ENCODE measurements around the gene GOSR1.
"Not testable (repeated sequence)": the region's sequence is repeated elsewhere in the genome, so short reads cannot be mapped to it uniquely, and the experiment has no call there.

GOSR1 gene

DNA sequence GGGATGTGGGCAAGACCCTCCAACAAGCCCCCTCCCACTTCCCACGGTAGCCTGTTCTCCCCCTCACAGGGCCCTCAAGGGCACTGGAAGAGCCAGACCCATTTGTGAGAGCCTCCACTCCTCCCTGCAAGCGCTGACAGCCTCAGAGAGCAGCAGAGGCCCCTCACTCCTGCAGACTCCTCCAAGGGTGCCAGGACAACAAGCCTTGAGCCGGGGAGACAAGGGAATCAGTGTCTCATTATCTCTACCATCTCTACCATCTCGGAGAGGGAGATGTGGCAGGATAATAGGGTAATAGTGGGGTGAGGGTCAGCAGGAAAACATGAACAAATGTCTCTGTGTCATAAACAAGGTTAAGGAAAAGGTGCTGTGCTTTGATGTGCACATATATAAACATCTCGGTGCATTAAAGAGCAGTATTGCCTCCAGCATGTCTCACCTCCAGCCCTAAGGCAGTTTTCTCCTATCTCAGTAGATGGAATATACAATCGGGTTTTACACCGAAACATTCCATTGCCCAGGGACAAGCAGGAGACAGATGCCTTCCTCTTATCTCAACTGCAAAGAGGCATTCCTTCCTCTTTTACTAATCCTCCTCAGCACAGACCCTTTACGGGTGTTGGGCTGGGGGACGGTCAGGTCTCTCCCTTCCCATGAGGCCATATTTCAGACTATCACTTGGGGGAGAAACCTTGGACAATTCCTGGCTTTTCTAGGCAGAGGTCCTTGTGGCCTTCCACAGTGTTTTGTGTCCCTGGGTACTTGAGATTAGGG lies 86.1 kb downstream of the GOSR1 start:
- H3K36me3 ChIP-seq (ENCODE audit: insufficient read depth, low read length); H3K27ac ChIP-seq (ENCODE audit: low read depth, low read length); H2AFZ ChIP-seq (ENCODE audit: low read length, unreplicated experiment); H3K4me1 ChIP-seq (ENCODE audit: control insufficient read depth, insufficient read depth, low read length, unreplicated experiment); H3K4me3 ChIP-seq (ENCODE audit: low read depth, low read length); H3K27me3 ChIP-seq (ENCODE audit: insufficient read depth, low read length); H3K79me2 ChIP-seq (ENCODE audit: control insufficient read depth, insufficient read depth, low read length, unreplicated experiment): not testable (repeated sequence)

- H3K4me1 ChIP-seq (ENCODE audit: control insufficient read depth, insufficient read depth, low read length, unreplicated experiment); H3K36me3 ChIP-seq (ENCODE audit: insufficient read depth, low read length); H3K27ac ChIP-seq (ENCODE audit: low read depth, low read length); H2AFZ ChIP-seq (ENCODE audit: low read length, unreplicated experiment); H3K79me2 ChIP-seq (ENCODE audit: control insufficient read depth, insufficient read depth, low read length, unreplicated experiment); H3K4me3 ChIP-seq (ENCODE audit: low read depth, low read length); H3K27me3 ChIP-seq (ENCODE audit: insufficient read depth, low read length): not testable (repeated sequence)
Measured at GRCh38 chr17:30563905-30564390, 86.7 kb downstream of the GOSR1 start.

DNA sequence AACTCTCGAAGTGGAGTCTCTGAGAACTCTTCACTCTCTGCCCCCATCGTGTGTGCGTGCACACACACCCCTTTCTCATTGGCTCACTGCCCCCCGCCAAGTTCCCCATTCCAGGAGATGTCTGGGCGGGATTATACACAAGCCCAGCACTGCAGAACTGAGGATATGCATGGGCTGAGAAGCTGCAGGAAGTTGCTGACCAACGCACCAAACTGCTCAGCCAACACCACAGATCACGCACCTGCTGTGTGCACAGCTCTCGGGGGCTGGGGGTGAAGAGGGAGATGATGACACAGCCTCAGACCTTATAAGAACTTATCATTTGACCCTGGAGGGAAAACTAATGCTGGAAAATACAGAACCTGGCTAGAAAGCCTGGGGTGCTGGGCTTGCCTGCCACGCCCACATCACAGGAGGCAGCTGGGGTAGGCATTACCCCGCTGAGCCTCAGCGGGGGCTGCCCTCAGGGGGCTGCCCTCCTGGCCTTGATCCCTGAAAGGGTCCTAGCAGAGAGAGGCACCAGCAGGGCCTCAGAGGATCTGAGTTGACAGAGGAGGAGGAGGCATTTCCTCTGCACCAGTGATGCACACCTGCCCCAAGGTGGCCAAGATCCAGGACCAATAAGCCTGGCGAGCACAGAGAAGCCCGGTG lies 87.3 kb downstream of the GOSR1 start:
- not testable (repeated sequence) for H3K27ac ChIP-seq (ENCODE audit: low read depth, low read length); H3K27me3 ChIP-seq (ENCODE audit: insufficient read depth, low read length); H3K79me2 ChIP-seq (ENCODE audit: control insufficient read depth, insufficient read depth, low read length, unreplicated experiment); H3K36me3 ChIP-seq (ENCODE audit: insufficient read depth, low read length); H2AFZ ChIP-seq (ENCODE audit: low read length, unreplicated experiment); H3K4me1 ChIP-seq (ENCODE audit: control insufficient read depth, insufficient read depth, low read length, unreplicated experiment); H3K4me3 ChIP-seq (ENCODE audit: low read depth, low read length)

- Histone ChIP-seq H3K4me3 (ENCODE audit: low read depth, low read length) (no peak overlapping the region), H2AFZ (ENCODE audit: low read length, unreplicated experiment) (no peak overlapping the region), H3K36me3 (ENCODE audit: insufficient read depth, low read length) (no peaks in the 10 kb centered on the region), H3K4me1 (ENCODE audit: control insufficient read depth, insufficient read depth, low read length, unreplicated experiment) (no peaks in the 10 kb centered on the region), H3K27ac (ENCODE audit: low read depth, low read length) (no peak overlapping the region), H3K27me3 (ENCODE audit: insufficient read depth, low read length) (peaks cover 10% of the 10 kb centered on the region), H3K79me2 (ENCODE audit: control insufficient read depth, insufficient read depth, low read length, unreplicated experiment) (no peaks in the 10 kb centered on the region)
Measured at GRCh38 chr17:30565073-30565935, 88.1 kb downstream of the GOSR1 start.

DNA sequence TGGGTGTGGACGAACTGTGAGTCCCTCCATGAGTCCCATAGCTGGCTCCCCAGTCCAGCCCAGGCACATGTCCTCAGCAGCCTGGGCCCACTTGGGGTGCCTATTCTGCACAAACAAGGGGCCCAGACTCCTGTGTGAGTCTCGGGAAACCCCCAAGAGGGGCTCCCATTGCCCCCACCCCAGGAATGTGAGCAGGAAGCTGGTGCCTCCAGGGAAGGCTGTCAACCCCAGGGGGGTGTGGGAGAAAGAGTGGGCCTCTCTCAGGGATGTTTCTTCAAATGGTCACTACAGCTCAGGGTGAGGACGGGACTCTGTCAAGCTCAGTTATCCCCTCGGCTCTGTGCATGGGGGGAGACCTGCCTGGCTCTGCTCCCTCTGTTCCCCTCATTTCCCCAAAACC lies 88.9 kb downstream of the GOSR1 start:
- not testable (repeated sequence) for H3K27ac ChIP-seq (ENCODE audit: low read depth, low read length); H3K4me1 ChIP-seq (ENCODE audit: control insufficient read depth, insufficient read depth, low read length, unreplicated experiment); H3K79me2 ChIP-seq (ENCODE audit: control insufficient read depth, insufficient read depth, low read length, unreplicated experiment); H3K36me3 ChIP-seq (ENCODE audit: insufficient read depth, low read length); H3K4me3 ChIP-seq (ENCODE audit: low read depth, low read length); H2AFZ ChIP-seq (ENCODE audit: low read length, unreplicated experiment); H3K27me3 ChIP-seq (ENCODE audit: insufficient read depth, low read length)

DNA sequence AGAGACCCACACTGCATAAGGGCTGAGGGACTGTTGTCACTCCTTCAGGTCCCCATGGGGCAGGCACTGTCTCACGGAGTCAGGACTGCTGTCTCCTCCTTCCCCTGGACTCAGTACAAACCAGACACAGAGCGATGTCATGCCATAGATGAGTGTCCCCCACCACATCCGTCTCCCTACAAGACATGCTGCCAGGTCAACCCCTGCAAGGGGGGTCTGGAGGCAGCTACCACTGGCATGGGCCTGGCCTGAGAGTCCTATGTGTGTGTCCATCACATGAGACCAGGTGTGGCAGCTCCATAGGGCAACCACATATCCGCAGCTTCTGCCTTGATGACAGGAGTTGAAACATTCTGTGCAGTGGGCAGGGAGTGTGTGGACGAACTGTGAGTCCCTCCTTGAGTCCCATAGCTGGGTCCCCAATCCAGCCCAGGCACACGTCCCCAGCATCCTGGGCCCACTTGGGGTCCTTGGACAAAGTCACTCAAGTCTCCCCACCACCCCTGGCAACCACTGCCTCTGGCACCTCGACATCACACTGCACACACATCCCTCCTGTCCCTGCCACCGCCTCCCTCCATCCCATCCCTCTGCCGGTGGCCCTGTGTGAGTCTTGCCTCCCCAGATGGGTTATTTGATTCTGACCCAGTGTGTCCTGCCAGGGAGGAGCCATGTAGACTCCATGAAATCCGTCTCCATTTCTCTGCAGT lies 89.5 kb downstream of the GOSR1 start:
- H3K79me2 ChIP-seq (ENCODE audit: control insufficient read depth, insufficient read depth, low read length, unreplicated experiment); H2AFZ ChIP-seq (ENCODE audit: low read length, unreplicated experiment); H3K4me3 ChIP-seq (ENCODE audit: low read depth, low read length); H3K36me3 ChIP-seq (ENCODE audit: insufficient read depth, low read length); H3K4me1 ChIP-seq (ENCODE audit: control insufficient read depth, insufficient read depth, low read length, unreplicated experiment); H3K27me3 ChIP-seq (ENCODE audit: insufficient read depth, low read length); H3K27ac ChIP-seq (ENCODE audit: low read depth, low read length): not testable (repeated sequence)

GRCh38 chr17:30567231-30568116 lies 90.3 kb downstream of the GOSR1 start:
- Histone ChIP-seq H3K27ac (ENCODE audit: low read depth, low read length) (no peak overlapping the region), H2AFZ (ENCODE audit: low read length, unreplicated experiment) (no peak overlapping the region), H3K27me3 (ENCODE audit: insufficient read depth, low read length) (peaks cover 10% of the 10 kb centered on the region), H3K4me1 (ENCODE audit: control insufficient read depth, insufficient read depth, low read length, unreplicated experiment) (no peaks in the 10 kb centered on the region), H3K4me3 (ENCODE audit: low read depth, low read length) (no peak overlapping the region), H3K36me3 (ENCODE audit: insufficient read depth, low read length) (no peaks in the 10 kb centered on the region), H3K79me2 (ENCODE audit: control insufficient read depth, insufficient read depth, low read length, unreplicated experiment) (no peaks in the 10 kb centered on the region)

GRCh38 chr17:30568117-30568430 lies 90.9 kb downstream of the GOSR1 start:
- peaks cover 5% of the 10 kb centered on the region for H3K27me3 ChIP-seq (ENCODE audit: insufficient read depth, low read length)
- H3K79me2 ChIP-seq (ENCODE audit: control insufficient read depth, insufficient read depth, low read length, unreplicated experiment), result no peaks in the 10 kb centered on the region
- no peak overlapping the region for H2AFZ ChIP-seq (ENCODE audit: low read length, unreplicated experiment)
- no peaks in the 10 kb centered on the region for H3K4me1 ChIP-seq (ENCODE audit: control insufficient read depth, insufficient read depth, low read length, unreplicated experiment)
- no peaks in the 10 kb centered on the region for H3K36me3 ChIP-seq (ENCODE audit: insufficient read depth, low read length)
- H3K27ac ChIP-seq (ENCODE audit: low read depth, low read length), result no peak overlapping the region
- H3K4me3 ChIP-seq (ENCODE audit: low read depth, low read length), result no peak overlapping the region

- H3K36me3 ChIP-seq (ENCODE audit: insufficient read depth, low read length); H2AFZ ChIP-seq (ENCODE audit: low read length, unreplicated experiment); H3K4me1 ChIP-seq (ENCODE audit: control insufficient read depth, insufficient read depth, low read length, unreplicated experiment); H3K27me3 ChIP-seq (ENCODE audit: insufficient read depth, low read length); H3K79me2 ChIP-seq (ENCODE audit: control insufficient read depth, insufficient read depth, low read length, unreplicated experiment); H3K4me3 ChIP-seq (ENCODE audit: low read depth, low read length); H3K27ac ChIP-seq (ENCODE audit: low read depth, low read length): not testable (repeated sequence)
Measured at GRCh38 chr17:30569531-30570175, 92.4 kb downstream of the GOSR1 start.

All from ACC112 (cell line).